ENCODE results near the gene HUS1.
"Not testable (repeated sequence)": the region's sequence is repeated elsewhere in the genome, so short reads cannot be mapped to it uniquely, and the experiment has no call there.

The HUS1 gene

DNA sequence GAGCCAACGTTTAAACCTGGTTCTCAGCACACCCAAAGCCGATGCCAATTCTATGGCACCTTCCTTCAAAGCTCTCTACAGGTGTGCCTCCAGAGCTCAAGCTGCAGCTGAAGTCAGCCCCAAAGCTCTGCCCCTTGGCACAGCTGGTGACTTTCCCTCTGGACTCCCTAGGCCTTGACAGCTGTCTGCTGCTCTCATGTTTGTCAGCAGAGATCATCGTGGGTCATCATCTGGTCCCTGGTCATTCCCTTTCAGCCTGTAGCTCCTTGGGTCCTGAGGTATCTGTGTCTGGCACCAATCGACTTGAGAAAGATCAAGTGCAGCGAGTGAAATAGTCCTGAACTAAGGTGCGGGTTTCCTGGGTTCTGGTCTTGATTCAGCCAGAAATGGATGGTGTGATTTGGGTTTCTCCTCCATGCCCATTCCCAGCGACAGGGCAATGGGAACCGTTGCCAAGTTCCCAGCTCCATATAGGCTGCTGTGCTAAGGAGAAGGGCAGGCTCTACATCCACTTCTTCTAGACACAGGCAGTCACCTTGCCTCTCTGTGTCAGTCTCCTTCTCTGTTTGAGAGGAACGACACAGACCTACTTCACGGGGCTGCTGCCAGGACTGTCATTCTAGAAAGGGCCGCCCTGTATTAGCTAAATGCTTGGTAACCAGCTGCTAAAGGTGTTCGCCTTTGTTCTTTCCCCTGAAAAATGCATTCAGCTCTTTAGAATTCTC is 34.7 kb downstream of the HUS1 start:
- Histone ChIP-seq H3K36me3 (ENCODE audit: control insufficient read depth in 1 of 2, insufficient read depth in 2 of 2, low read depth in 1 of 2, low read length in 2 of 2) (peaks cover 0 to 3% of the 10 kb centered on the region in 2 experiments), H3K9ac (ENCODE audit: low read length) (no peak overlapping the region), H2BK12ac (ENCODE audit: low read length in 2 of 2) (peak overlapping the region in 1 of 2 experiments; percentile 75), H2AK5ac (ENCODE audit: low read length, severe bottlenecking) (peak overlapping the region; percentile 14), H3K4me2 (ENCODE audit: low read length, poor library complexity, severe bottlenecking) (no peak overlapping the region), H2BK15ac (ENCODE audit: low read depth, poor library complexity, severe bottlenecking) (no peak overlapping the region), H3K27me3 (ENCODE audit: control insufficient read depth in 1 of 2, insufficient read depth in 1 of 2, low read length in 2 of 2) (no peaks in the 10 kb centered on the region), H3K14ac (ENCODE audit: low read length in 2 of 2) (no peak overlapping the region), H2AFZ (ENCODE audit: low read depth, low read length) (no peak overlapping the region), H3K4ac (ENCODE audit: low read depth in 1 of 2, low read length in 2 of 2) (no peak overlapping the region), H3K18ac (ENCODE audit: low read depth in 1 of 2, low read length in 2 of 2) (peak overlapping the region in 1 of 2 experiments; percentile 5), H2BK120ac (ENCODE audit: low read depth, low read length) (no peak overlapping the region), H3K4me1 (ENCODE audit: control insufficient read depth, insufficient read depth, low read depth, low read length) (peaks cover 23% of the 10 kb centered on the region), H3K79me1 (replicated peaks; ENCODE audit: low read length, poor library complexity, severe bottlenecking) (no peaks in the 10 kb centered on the region), H2BK5ac (ENCODE audit: low read depth, low read length, poor library complexity, severe bottlenecking) (no peak overlapping the region), H3K4me3 (ENCODE audit: insufficient read depth in 1 of 2, low read depth in 1 of 2, low read length in 2 of 2) (no peak overlapping the region), H3K23ac (ENCODE audit: low read length in 2 of 2) (no peak overlapping the region), H3K9me3 (ENCODE audit: control insufficient read depth, low read length) (no peaks in the 10 kb centered on the region), H4K91ac (ENCODE audit: low read length) (no peak overlapping the region), H3K27ac (ENCODE audit: low read length, poor library complexity, severe bottlenecking) (no peak overlapping the region), H4K8ac (ENCODE audit: low read length) (peak overlapping the region; percentile 42)
- 89% methylated on average over 11 of the region's 12 CpGs for WGBS
- DNase-seq = no peak

DNA sequence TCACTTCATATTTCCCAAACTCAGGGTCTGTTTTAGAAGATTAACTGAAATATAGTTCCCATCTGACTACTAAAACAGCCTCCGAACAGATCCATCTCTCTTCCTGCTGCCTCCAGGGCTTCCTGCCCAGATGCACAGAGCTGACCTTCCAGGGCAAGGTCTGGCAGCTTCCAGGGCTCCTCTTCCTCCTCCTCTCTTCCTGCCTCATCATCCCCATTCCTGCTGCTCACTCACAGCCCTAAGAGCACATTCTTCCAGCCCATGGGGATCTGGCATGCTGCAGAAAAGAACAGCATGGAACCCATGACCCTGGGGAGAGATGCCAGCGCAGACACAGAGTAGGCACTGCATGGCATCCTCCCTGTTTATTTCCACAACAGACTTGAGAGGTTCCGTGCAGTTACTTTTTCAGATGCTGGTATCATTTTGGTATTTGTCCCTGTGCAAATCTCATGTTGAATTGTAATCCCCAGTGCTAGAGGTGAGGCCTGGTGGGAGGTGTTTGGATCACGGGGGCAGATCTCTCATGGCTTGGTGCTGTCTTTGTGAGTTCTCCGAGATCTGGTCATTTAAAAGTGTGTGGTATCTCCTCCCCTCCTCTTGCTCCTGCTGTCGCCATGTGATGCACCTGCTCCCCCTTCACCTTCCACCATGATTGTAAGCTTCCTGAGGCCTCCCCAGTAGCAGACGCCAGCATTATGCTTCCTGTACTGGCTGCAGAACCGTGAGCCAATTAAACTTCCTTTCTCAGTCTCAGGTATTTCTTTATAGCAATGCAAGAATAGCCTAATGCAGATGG is 35.5 kb downstream of the HUS1 start:
- H3K9ac ChIP-seq (ENCODE audit: low read length) = no peak overlapping the region
- H2AFZ ChIP-seq (ENCODE audit: low read depth, low read length) = peak overlapping the region; percentile 77
- peaks cover 0 to 3% of the 10 kb centered on the region in 2 experiments for H3K36me3 ChIP-seq (ENCODE audit: control insufficient read depth in 1 of 2, insufficient read depth in 2 of 2, low read depth in 1 of 2, low read length in 2 of 2)
- peak overlapping the region in 1 of 2 experiments; percentile 73 for H3K18ac ChIP-seq (ENCODE audit: low read depth in 1 of 2, low read length in 2 of 2)
- no peaks in the 10 kb centered on the region for H3K9me3 ChIP-seq (ENCODE audit: control insufficient read depth, low read length)
- H2BK12ac ChIP-seq (ENCODE audit: low read length in 2 of 2) = peak overlapping the region; percentile 43 to 64
- peak overlapping the region in 1 of 2 experiments; percentile 61 for H3K14ac ChIP-seq (ENCODE audit: low read length in 2 of 2)
- no peak overlapping the region for H3K23ac ChIP-seq (ENCODE audit: low read length in 2 of 2)
- no peak overlapping the region for H3K27ac ChIP-seq (ENCODE audit: low read length, poor library complexity, severe bottlenecking)
- peak overlapping the region; percentile 73 for H2AK5ac ChIP-seq (ENCODE audit: low read length, severe bottlenecking)
- peak overlapping the region; percentile 77 for H4K8ac ChIP-seq (ENCODE audit: low read length)
- H2BK15ac ChIP-seq (ENCODE audit: low read depth, poor library complexity, severe bottlenecking) = no peak overlapping the region
- H2BK120ac ChIP-seq (ENCODE audit: low read depth, low read length) = peak overlapping the region; percentile 39
- no peak overlapping the region for H3K4me3 ChIP-seq (ENCODE audit: insufficient read depth in 1 of 2, low read depth in 1 of 2, low read length in 2 of 2)
- H3K4ac ChIP-seq (ENCODE audit: low read depth in 1 of 2, low read length in 2 of 2) = peak overlapping the region in 1 of 2 experiments; percentile 60
- 89% methylated on average over 8 of the region's 8 CpGs for WGBS
- no peak for DNase-seq
- no peak overlapping the region for H2BK5ac ChIP-seq (ENCODE audit: low read depth, low read length, poor library complexity, severe bottlenecking)
- H3K27me3 ChIP-seq (ENCODE audit: control insufficient read depth in 1 of 2, insufficient read depth in 1 of 2, low read length in 2 of 2) = no peaks in the 10 kb centered on the region
- peaks cover 24% of the 10 kb centered on the region for H3K4me1 ChIP-seq (ENCODE audit: control insufficient read depth, insufficient read depth, low read depth, low read length)
- H3K4me2 ChIP-seq (ENCODE audit: low read length, poor library complexity, severe bottlenecking) = no peak overlapping the region
- peak overlapping the region; percentile 23 for H4K91ac ChIP-seq (ENCODE audit: low read length)
- no peaks in the 10 kb centered on the region for H3K79me1 ChIP-seq (replicated peaks; ENCODE audit: low read length, poor library complexity, severe bottlenecking)

DNA sequence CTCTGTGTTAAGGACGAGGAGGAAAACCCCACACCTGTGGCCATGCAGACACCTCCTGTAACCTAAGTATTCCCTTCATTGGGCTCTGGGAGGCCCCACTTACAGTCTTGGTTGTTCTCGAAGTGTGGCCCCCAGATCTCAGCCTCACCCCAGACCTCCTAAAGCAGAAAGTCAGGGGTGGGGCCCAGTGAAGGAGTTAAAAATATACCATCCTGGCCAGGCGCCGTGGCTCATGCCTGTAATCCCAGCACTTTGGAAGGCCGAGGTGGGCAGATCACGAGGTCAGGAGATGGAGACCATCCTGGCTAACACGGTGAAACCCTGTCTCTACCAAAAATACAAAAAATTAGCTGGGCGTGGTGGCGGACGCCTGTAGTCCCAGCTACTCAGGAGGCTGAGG is 36.8 kb downstream of the HUS1 start:
- not testable (repeated sequence) for H2BK120ac ChIP-seq (ENCODE audit: low read depth, low read length); H3K4me2 ChIP-seq (ENCODE audit: low read length, poor library complexity, severe bottlenecking); H3K4ac ChIP-seq (ENCODE audit: low read depth in 1 of 2, low read length in 2 of 2); H3K23ac ChIP-seq (ENCODE audit: low read length in 2 of 2); H3K27ac ChIP-seq (ENCODE audit: low read length, poor library complexity, severe bottlenecking); H2AFZ ChIP-seq (ENCODE audit: low read depth, low read length); H3K4me3 ChIP-seq (ENCODE audit: insufficient read depth in 1 of 2, low read depth in 1 of 2, low read length in 2 of 2); H3K36me3 ChIP-seq (ENCODE audit: control insufficient read depth in 1 of 2, insufficient read depth in 2 of 2, low read depth in 1 of 2, low read length in 2 of 2); DNase-seq; H3K9me3 ChIP-seq (ENCODE audit: control insufficient read depth, low read length); H3K14ac ChIP-seq (ENCODE audit: low read length in 2 of 2); H3K9ac ChIP-seq (ENCODE audit: low read length); H2BK5ac ChIP-seq (ENCODE audit: low read depth, low read length, poor library complexity, severe bottlenecking); H3K79me1 ChIP-seq (replicated peaks; ENCODE audit: low read length, poor library complexity, severe bottlenecking); H4K8ac ChIP-seq (ENCODE audit: low read length); H4K91ac ChIP-seq (ENCODE audit: low read length); H3K27me3 ChIP-seq (ENCODE audit: control insufficient read depth in 1 of 2, insufficient read depth in 1 of 2, low read length in 2 of 2)
- Histone ChIP-seq H2BK15ac (ENCODE audit: low read depth, poor library complexity, severe bottlenecking) (peak overlapping the region; percentile 80), H3K18ac (ENCODE audit: low read depth in 1 of 2, low read length in 2 of 2) (peak overlapping the region; percentile 9 to 37), H2BK12ac (ENCODE audit: low read length in 2 of 2) (peak overlapping the region; percentile 35 to 51), H3K4me1 (ENCODE audit: control insufficient read depth, insufficient read depth, low read depth, low read length) (peaks cover 25% of the 10 kb centered on the region), H2AK5ac (ENCODE audit: low read length, severe bottlenecking) (peak overlapping the region; percentile 86)
- WGBS = 98% methylated on average over 6 of the region's 10 CpGs

DNA sequence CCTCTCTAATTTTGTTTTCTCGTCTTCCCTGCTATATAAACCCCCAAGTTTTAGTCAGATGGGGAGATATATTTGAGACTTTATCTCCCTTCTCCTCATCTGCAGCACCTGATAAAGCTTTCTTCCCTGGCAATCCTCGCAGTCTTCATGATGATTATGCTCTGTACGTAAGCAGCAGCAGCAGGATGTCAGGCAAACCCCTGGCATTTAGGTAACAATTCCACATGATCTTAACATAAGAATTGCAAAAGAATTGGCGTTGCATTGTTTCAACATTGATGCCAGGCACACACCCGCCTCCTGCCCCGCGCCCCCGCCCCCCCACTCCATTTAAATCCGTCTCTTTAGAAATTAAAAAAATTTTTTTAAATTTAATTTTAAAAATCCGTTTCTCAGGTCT is 37.3 kb downstream of the HUS1 start:
- no peak overlapping the region for H3K4me3 ChIP-seq (ENCODE audit: insufficient read depth in 1 of 2, low read depth in 1 of 2, low read length in 2 of 2)
- peak overlapping the region; percentile 85 for H2BK120ac ChIP-seq (ENCODE audit: low read depth, low read length)
- H4K8ac ChIP-seq (ENCODE audit: low read length) = no peak overlapping the region
- no peaks in the 10 kb centered on the region for H3K79me1 ChIP-seq (replicated peaks; ENCODE audit: low read length, poor library complexity, severe bottlenecking)
- H3K14ac ChIP-seq (ENCODE audit: low read length in 2 of 2) = no peak overlapping the region
- H3K4me2 ChIP-seq (ENCODE audit: low read length, poor library complexity, severe bottlenecking) = no peak overlapping the region
- no peaks in the 10 kb centered on the region for H3K9me3 ChIP-seq (ENCODE audit: control insufficient read depth, low read length)
- peak overlapping the region; percentile 83 for H3K9ac ChIP-seq (ENCODE audit: low read length)
- peak; percentile 20 for DNase-seq
- 71% methylated on average over 9 of the region's 10 CpGs for WGBS
- H2AFZ ChIP-seq (ENCODE audit: low read depth, low read length) = no peak overlapping the region
- peak overlapping the region in 1 of 2 experiments; percentile 63 for H3K18ac ChIP-seq (ENCODE audit: low read depth in 1 of 2, low read length in 2 of 2)
- H3K4me1 ChIP-seq (ENCODE audit: control insufficient read depth, insufficient read depth, low read depth, low read length) = peaks cover 31% of the 10 kb centered on the region
- no peak overlapping the region for H2BK5ac ChIP-seq (ENCODE audit: low read depth, low read length, poor library complexity, severe bottlenecking)
- H3K4ac ChIP-seq (ENCODE audit: low read depth in 1 of 2, low read length in 2 of 2) = peak overlapping the region; percentile 22 to 50
- H3K23ac ChIP-seq (ENCODE audit: low read length in 2 of 2) = no peak overlapping the region
- H4K91ac ChIP-seq (ENCODE audit: low read length) = peak overlapping the region; percentile 29
- H2BK12ac ChIP-seq (ENCODE audit: low read length in 2 of 2) = peak overlapping the region; percentile 68 to 87
- peak overlapping the region; percentile 51 for H2AK5ac ChIP-seq (ENCODE audit: low read length, severe bottlenecking)
- H2BK15ac ChIP-seq (ENCODE audit: low read depth, poor library complexity, severe bottlenecking) = no peak overlapping the region
- H3K27ac ChIP-seq (ENCODE audit: low read length, poor library complexity, severe bottlenecking) = peak overlapping the region; percentile 30
- no peaks in the 10 kb centered on the region for H3K27me3 ChIP-seq (ENCODE audit: control insufficient read depth in 1 of 2, insufficient read depth in 1 of 2, low read length in 2 of 2)
- H3K36me3 ChIP-seq (ENCODE audit: control insufficient read depth in 1 of 2, insufficient read depth in 2 of 2, low read depth in 1 of 2, low read length in 2 of 2) = peaks cover 0 to 3% of the 10 kb centered on the region in 2 experiments

Measured in mesenchymal stem cell (in vitro differentiated cells and primary cell).